Fibroblast of skin of back (primary cell): ENCODE measurements around the gene ZFHX2. TPM values are rescaled to one million over a fixed set of nuclear protein-coding genes. Genes with fewer than 3 reads are reported as not detected.
A peak's percentile ranks its signal among the peaks of the same experiment; 100 is the strongest.
"Not testable (repeated sequence)": the region's sequence is repeated elsewhere in the genome, so short reads cannot be mapped to it uniquely, and the experiment has no call there.

Experiments
- DNase-seq: peaks from one replicate; pipeline ENCODE4 v3.0.0-alpha.2; 2013
- polyA plus RNA-seq, 2 experiments: library from polyadenylated mRNA; unstranded; fragments of 120-200 nt; gene quantifications; one replicate each; pipeline ENCODE4 v1.2.1, GENCODE V29; 2013; ENCODE audit not compliant: insufficient read length in 2 of 2

The ZFHX2 gene
- polyA plus RNA-seq (2013, experiment 1 of 2; ENCODE audit: insufficient read length) = 3.8 TPM
- polyA plus RNA-seq (2013, experiment 2 of 2; ENCODE audit: insufficient read length) = 4.1 TPM

DNA sequence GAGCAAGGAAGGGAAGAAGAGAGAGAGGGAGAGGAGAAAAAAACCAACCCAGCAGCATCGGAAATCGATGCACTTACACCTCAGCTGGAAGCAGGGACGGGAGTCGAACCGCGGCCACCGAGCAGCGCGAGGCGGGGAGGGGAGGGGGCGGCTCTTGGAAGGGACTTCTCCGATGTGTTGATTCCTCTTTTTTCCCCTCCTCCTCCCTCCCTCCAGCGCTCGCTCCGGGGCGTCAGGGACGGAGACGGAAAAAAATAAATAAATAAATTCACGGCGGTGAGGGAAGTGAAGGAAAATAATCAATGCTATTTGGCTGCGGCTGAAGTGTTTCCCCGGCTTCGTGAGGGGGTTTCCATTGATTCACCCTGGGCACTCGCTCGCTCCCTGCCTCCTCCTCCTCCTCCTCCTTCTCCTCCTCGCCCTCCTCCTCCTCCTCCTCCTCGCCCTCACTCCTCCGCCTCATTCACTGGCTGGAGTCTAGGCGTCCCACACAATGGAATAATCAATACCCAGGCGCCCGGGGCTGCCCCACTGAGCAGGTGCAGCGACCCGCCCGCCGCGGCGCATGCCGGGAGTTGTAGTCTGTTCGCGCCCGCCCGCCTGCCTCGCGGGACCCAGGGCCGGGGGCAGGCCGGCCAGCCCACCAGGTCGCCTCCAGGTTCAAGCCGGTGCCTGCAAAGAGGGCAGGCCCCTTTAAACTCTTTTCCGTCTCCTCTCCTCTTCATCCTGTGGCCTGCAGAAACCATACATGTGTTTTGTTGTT is at the start of gene ZFHX2:
ZFHX2 (minus strand) TSS at position 500 of the 763 bp plus-strand sequence. CDS start 16,440 bp downstream, outside the sequence.
- DNase-seq = peak; percentile 71

DNA sequence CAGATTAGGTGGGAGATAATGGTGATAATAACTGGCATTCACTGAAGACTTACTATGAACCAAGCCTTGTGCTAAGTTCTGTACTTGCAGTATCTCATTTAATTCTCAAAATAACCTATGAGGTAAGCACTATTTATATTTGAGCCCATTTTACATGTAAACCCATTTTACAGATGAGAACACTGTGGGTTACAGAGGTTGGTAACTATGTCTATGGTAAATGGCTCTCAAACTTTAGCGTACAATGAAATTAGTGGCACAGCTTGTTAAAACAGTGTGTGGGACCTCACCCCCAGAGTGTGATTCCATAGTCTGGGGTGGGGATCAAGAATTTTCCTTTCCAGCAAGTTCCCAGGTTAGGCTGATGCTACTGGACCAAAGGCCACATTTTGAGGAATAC is 49.2 kb upstream of the ZFHX2 start:
- no peak for DNase-seq

DNA sequence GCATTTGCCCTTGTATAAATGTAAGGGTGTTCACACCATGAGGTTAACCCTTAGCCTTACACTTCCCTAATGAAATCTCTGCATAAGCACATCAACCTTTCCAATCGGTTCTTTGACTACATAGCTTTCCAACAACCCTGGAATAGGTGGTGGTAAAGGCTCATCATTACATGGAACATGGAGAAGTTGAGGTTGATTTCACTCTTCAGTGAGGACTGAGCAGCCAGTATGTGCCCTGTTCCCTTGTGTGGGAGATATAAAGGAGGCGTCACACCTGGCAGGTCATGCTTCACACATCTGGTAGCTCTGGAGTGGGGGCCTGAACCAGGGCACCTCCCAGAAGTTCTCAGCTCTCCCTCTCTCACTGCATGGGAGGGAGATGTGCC is 48.8 kb upstream of the ZFHX2 start:
- DNase-seq = no peak

DNA sequence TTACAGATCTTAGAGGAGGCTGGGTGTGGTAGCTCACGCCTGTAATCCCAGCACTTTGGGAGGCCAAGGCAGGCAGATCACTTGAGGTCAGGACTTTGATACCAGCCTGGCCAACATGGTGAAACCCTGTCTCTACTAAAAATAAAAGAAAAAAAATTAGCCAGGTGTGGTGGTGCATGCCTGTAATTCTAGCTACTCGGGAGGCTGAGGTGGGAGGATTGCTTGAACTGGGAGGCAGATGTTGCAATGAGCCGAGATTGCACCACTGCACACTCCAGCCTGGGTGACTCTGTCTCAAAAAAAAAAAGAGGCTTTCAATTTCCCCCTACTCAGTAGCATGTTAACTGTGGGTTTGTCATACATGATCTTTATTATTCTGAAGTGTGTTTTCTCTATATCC is 42.6 kb upstream of the ZFHX2 start:
- not testable (repeated sequence) for DNase-seq

DNA sequence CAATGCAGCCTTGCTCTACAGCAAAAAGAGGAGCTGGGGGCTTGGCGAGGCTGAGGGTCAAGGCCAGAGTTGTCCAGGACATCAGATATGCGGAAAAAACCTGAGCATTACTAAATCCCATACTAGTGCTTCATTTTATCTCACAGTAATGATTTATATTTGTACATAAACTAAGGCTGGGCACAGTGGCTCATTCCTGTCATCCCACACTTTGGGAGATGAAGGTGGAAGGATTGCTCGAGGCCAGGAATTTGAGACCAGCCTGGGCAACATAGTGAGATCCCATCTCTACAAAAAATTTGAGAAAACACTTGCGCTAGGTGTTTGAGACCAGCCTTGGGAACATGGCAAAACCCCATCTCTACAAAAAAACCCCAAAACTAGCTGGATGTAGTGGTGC is 38.6 kb upstream of the ZFHX2 start:
- DNase-seq = no peak

DNA sequence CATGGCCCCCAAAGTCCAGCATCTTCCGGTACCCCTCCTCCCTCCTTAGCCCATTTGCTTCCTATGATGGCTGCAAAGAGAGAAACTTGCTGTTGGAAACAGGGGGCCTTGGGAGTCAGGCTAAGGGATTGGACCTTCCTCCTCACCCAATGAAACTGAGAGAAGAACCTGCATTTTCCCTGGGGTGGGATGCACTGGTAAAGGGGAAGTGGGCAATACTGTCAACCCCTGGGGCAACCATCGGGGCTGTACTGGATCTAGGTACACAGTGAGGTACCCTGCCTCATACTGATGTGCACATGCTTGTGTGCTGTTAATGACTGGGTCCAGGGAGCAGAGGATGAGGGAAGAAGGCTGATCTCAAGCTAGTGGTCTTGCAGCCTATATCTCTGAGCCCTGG is 38.0 kb upstream of the ZFHX2 start:
- DNase-seq = no peak

DNA sequence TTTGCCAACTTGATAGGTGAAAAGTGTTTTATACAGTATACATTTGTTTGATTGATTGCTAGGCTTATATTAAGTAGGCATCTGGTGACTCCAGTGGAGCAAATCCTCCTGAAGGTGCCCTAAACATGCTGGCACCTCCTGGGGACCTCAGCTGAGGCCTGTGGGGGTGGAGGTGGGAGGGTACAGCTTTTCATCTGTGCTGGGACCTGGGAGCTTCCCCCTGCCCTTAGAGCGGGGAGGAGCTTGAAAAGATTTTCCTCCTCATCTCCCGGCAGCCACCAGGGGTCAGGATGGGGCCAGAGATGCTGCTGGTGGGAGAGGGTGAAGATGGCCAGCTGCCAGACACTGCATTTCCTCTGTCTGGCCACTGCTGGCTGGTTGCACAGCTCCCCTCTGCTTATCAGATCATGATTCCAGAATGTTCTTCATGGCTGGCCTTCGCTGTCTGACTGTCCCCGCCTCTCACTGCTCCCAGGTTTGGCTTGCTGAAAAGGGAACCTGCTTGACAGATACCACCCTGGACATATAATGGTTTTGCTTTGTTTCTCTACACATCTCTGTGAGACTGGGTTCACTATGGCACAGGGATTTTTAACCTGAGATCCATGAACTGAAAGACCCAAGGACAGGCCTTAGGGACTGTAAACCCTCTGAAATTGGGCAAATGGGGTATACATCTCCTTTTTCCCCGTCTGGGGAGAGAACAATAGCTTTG is 37.5 kb upstream of the ZFHX2 start:
- peak; percentile 85 for DNase-seq

DNA sequence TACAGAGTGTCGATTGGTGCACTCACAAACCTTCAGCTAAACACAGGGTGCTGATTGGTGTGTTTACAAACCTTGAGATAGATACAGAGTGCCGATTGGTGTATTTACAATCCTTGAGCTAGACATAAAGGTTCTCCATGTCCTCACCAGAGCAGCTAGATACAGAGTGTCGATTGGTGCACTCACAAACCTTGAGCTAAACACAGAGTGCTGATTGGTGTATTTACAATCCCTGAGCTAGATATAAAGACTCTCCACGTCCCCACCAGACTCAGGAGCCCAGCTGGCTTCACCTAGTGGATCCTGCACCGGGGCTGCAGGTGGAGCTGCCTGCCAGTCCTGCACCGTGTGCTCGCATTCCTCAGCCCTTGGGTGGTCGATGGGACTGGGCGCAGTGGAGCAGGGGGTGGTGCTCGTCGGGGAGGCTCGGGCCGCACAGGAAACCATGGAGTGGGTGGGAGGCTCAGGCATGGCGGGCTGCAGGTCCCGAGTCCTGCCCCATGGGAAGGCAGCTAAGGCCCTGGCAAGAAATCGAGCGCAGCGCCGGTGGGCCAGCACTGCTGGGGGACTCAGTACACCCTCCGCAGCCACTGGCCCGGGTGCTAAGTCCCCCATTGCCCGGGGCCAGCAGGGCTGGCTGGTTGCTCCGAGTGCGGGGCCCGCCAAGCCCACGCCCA is 33.1 kb upstream of the ZFHX2 start:
- not testable (repeated sequence) for DNase-seq

DNA sequence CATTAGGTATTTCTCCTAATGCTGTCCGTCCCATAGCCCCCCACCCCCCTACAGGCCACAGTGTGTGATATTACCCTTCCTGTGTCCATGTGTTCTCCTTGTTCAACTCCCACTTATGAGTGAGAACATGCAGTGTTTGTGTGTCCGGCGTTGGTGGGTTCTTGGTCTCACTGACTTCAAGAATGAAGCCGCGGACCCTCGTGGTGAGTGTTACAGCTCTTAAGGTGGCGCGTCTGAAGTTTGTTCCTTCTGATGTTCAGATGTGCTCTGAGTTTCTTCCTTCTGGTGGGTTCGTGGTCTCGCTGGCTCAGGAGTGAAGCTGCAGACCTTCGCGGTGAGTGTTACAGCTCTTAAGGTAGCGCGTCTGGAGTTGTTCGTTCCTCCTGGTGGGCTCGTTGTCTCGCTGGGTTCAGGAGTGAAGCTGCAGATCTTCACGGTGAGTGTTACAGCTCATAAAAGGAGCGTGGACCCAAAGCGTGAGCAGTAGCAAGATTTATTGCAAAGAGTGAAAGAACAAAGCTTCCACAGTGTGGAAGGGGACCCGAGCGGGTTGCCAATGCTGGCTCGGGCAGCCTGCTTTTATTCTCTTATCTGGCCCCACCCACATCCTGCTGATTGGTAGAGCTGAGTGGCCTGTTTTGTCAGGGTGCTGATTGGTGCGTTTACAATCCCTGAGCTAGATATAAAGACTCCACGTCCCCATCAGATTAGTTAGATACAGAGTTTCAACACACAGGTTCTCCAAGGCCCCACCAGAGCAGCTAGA is 32.4 kb upstream of the ZFHX2 start:
- not testable (repeated sequence) for DNase-seq

DNA sequence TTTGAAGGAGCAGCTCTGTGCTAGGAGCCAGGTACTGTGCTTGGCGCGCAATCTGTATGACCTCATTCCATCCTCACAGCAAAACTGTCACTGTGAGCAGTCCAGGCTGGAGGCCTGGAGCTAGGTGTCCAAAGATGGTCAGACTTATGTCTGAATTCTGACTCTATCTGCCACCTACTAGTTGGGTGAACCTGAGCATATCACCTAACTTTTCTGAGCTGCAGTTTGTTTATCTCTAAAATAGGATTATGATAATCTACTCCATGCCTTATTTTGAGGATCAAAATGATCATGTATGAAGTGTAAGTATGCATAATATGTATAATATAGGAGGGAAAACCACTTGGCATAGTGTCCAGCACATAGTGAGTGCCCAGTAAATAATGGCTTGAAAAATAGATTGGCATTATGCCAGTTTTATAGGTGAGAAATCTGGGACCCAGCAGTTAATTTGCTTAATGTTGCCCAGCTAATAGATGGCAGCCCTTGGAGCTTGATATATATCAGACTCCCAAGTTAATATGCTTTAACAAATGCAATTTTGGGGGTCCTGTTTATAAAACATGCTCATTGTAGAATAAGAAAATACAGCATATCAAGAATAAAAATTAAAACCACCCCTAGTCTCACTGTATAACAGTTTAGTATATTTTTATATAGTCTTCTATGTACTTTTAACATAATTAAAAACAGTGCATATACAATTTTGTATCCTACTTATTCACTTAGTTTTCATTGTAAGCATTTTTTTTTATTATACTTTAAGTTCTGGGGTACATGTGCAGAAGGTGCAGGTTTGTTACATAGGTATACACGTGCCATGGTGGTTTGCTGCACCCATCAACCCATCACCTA is 31.6 kb upstream of the ZFHX2 start:
- no peak for DNase-seq

DNA sequence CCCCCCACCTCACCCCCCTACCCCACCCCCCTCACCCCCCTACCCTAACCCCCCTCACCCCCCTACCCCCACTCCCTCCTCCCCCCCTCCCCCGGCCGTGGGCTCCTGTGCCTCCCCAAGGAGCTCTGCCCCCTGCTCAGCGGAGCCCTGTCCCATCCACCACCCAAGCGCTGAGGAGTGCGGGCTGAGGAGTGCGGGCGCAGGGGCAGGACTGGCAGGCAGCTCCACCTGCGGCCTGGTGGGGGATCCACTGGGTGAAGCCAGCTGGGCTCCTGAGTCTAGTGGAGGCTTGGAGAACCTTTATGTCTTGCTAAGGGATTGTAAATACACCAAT is 29.4 kb upstream of the ZFHX2 start:
- DNase-seq = no peak

DNA sequence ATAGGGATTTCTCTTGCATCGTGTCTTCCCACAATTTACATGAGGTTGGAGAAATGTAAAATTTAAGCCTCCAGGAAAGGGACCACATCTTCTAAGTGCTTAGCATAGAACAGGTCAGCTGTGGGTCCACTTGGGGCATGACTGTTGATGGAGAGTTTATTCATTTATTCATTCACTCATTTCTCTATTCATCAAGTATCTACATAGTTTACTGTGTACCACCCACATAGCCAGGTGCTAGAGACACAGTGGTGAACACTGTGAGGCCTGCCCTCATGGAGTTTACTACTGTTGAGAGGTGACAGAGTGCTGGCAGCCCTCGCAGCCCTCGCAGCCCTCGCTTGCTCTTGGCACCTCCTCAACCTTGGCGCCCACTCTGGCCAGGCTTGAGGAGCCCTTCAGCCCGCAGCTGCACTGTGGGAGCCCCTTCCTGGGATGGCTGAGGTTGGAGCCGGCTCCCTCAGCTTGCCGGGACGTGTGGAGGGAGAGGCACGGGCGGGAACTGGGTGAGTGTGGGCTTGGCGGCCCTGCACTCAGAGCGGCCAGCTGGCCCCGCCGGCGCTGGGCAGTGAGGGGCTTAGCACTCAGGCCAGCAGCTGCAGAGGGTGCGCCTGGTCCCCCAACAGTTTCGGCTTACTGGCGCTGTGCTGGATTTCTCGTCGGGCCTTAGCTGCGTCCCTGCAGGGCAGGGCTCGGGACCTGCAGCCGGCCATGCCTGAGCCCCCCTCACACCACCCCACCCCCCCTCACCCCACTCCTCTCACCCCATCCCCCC is 28.8 kb upstream of the ZFHX2 start:
- no peak for DNase-seq

DNA sequence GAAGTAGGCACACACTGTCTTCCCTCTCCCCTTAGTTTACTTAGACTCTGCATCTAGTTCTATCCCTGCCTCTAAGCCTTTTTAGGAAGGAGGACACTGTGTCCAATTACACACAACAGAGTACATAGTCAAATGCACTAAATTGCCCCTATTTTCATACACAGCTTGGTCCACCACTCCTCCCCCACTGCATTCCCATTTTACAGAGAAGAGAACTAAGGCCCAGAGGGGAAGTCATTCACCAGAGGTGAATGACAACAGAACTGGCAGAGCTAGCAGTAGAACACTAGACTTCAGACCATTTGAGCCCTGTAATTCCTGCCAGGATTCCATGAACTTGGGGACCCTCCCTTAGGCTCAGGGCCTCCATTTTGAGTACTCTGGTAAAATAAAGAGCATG is 28.2 kb upstream of the ZFHX2 start:
- DNase-seq = no peak

DNA sequence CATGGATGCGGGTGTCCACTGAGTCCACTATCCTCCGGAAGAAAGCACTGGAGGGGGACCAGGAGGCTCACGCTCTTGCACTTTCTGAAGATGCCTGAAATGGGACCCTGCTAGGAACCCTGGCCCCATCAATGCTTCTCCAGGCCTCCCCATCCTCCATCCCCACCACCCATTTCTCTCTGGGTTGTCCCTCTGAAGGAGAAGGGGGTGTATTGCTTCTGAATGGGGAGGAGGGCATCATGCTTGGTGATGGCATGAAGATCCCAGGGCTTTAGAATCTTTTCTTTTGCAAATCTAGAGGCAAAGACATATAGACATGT is 27.7 kb upstream of the ZFHX2 start:
- DNase-seq = no peak

DNA sequence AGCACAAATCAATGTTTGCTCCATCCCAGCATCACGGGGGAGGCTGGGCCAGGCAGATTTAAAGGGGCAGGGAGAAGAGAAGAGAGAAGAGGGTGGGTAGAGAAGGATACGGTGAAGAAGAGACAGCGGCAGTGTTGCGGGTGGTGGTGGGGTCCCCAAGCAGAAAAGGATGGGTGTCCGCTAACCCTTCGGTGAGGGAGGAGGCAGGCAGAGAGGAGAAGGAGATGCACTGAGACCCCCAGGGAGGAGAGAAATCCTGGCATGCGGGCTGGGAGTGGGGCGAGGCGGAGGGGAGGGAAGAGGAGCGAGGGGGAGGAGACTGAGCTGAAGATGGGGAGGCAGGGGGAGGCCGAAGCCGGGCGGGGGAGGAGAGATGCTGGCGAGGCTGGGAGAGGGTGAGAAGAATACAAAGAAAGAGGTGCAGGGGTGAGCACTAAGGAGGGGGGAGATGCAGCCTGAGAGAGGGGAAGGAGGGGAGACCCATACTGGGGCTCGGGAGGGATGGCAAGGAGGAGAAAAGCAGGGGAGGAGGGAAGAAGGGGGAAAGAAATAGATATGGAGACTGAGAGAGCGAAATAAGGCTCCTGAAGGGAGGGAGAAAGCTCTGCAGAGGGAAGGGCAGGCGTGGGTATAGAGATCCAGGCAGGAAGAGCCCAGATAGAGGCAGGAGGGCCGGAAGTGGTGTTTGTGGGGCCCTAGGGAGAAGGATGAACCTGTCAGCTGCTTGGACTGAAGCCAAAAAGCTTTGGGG is 27.2 kb upstream of the ZFHX2 start, which contains the start of gene JPH4:
JPH4 (minus strand) TSS at position 231 of the 751 bp plus-strand sequence. CDS start 1,337 bp downstream, outside the sequence.
- DNase-seq = no peak

DNA sequence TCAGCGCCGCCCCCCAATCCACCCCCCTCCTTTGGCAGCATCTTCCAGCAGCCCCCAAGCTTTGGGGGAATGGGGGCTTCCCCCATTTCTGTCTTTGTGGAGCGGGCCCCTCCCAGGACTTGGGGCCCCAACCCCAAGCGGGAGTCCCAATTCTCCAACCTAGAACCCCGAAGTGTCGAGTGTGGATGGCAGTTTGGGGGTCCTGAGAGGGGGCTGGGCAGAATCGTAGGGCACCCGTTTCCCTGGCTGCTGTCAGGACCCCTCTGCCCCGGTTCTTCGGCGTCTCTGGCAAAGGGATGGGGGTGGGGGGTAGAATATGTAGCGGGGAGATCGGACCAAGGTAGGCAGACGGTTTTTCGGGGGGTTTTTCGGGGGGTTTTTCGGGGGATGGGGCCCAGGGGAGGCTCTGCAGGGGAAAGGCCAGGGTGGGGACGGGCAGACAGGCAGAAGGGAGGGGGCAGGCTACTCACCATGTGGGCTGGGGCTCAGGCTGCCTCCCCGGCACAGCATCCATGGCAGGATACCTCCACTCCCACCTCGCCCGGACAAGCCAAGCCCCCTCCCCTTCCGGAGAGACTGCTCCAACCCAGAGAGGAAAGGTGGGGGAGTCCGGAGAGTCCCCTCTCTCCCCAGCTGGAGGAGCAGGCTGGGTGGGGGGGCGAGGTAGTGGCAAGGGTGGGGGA is 26.3 kb upstream of the ZFHX2 start:
- DNase-seq = no peak

DNA sequence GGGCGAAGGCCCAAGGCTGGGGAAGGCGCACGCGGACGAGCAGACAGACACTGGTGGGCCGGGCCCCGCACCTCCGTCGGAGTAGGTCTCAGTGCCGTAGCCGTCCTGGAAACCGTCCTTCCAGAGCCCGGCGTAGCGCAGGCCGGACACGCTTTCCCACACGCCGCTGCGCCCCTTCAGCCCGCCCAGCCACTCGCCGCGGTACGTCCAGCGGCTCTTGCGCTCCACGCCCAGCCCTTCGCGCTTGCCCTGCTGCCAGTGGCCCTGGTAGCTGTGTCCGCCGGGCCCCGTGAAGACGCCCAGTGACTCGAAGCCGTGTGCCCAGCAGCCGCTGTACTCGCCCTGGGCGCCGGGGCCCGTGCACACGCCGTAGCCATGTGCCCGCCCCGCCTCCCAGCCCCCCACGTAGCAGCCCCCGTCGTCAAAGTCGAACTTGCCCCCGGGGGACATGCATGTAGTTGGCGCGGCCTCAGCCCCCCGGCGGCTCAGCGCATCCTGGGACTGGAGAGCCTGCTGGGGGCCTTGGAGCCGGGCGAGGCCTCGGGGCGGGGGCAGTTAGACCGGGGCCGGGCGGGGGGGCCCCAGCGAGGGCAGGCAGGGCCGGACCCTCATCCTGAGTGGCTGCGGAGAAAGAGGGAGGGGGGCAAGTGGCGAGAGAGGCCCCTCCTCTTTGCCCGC is 25.6 kb upstream of the ZFHX2 start:
- DNase-seq = no peak

DNA sequence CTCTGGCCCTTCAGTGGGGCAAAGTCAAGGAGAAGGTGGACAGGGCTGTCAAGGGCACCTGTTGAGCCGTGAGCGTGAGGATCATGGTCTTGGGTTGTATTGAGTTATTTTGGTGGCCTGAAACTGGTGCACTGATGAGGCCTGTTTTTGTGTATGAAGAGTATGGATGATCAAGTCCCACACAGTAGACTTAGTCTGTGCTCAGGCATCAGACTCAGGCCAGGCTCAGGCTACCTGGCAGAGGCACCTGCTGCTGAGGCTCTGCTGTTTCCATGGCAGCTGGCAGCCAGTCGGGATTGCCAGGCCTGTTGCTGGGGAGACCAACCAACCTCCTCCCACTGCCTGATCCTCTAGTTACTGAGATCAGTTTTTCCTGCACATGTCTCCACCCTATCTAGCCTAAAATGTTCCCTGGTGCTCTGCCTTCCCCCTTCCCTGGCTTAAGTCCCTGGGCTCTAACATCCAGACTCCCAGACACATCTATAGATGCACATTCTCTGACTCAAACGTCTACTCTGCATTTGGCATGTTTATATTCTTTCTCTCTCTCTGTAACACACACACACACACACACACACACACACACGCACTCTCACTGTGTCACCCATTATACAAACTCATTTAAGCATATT is 21.9 kb upstream of the ZFHX2 start:
- no peak for DNase-seq

DNA sequence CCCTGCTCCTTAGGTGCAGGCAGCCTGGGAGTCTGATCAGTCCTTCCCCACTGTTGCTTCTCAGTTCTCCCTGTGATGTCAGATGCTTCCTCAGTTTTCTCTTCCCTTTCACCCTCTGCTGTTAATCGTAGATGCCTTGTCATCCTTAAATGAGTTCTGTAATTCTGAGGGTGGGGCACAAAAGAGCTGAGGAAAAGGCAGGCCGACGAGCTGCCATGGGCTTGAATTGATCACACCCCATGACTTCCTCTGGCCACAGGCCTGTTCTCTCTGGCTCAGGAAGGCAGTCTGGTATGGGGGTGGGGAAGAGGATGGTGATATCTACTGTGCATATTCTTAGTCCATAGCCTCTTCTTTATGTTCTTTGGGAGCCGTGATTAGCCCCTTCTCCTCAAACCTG is 21.3 kb upstream of the ZFHX2 start:
- DNase-seq = no peak
